ENCODE data around the gene SRCIN1. TPM values are rescaled to one million over a fixed set of nuclear protein-coding genes. Genes with fewer than 3 reads are reported as not detected.
A peak's percentile ranks its signal among the peaks of the same experiment; 100 is the strongest.

SRCIN1 gene
- polyA plus RNA-seq, 4 donors: 3.0 to 6.2 (median 4.9) TPM

- no peak for DNase-seq (ENCODE audit: low read depth in 4 of 4, low spot score in 3 of 4)
Measured at GRCh38 chr17:38617074-38617860, 11.5 kb upstream of the SRCIN1 start.

- no peak for DNase-seq (ENCODE audit: low read depth in 4 of 4, low spot score in 3 of 4)
Measured at GRCh38 chr17:38616361-38616760, 10.6 kb upstream of the SRCIN1 start.

GRCh38 chr17:38613981-38614779 is 8.4 kb upstream of the SRCIN1 start:
- DNase-seq (ENCODE audit: low read depth in 4 of 4, low spot score in 3 of 4): no peak

- DNase-seq (ENCODE audit: low read depth in 4 of 4, low spot score in 3 of 4): no peak
Measured at GRCh38 chr17:38613525-38613980, 7.8 kb upstream of the SRCIN1 start.

GRCh38 chr17:38611872-38612376 is 6.2 kb upstream of the SRCIN1 start:
- DNase-seq (ENCODE audit: low read depth in 4 of 4, low spot score in 3 of 4): no peak

- no peak for DNase-seq (ENCODE audit: low read depth in 4 of 4, low spot score in 3 of 4)
Measured at GRCh38 chr17:38611070-38611786, 5.5 kb upstream of the SRCIN1 start.

GRCh38 chr17:38609280-38610031 is 3.7 kb upstream of the SRCIN1 start:
- DNase-seq (ENCODE audit: low read depth in 4 of 4, low spot score in 3 of 4): no peak

- no peak for DNase-seq (ENCODE audit: low read depth in 4 of 4, low spot score in 3 of 4)
Measured at GRCh38 chr17:38608648-38609047, 2.9 kb upstream of the SRCIN1 start.

- DNase-seq (ENCODE audit: low read depth in 4 of 4, low spot score in 3 of 4): no peak
Measured at GRCh38 chr17:38606646-38607611, 1.2 kb upstream of the SRCIN1 start.

GRCh38 chr17:38605411-38605840 is 326 bp downstream of the SRCIN1 start:
- no peak for DNase-seq (ENCODE audit: low read depth in 4 of 4, low spot score in 3 of 4)

GRCh38 chr17:38604479-38605403 is 1.0 kb downstream of the SRCIN1 start:
- no peak for DNase-seq (ENCODE audit: low read depth in 4 of 4, low spot score in 3 of 4)

GRCh38 chr17:38603786-38604478 is 1.8 kb downstream of the SRCIN1 start:
- no peak for DNase-seq (ENCODE audit: low read depth in 4 of 4, low spot score in 3 of 4)

GRCh38 chr17:38602956-38603785 is 2.6 kb downstream of the SRCIN1 start:
- no peak for DNase-seq (ENCODE audit: low read depth in 4 of 4, low spot score in 3 of 4)

- DNase-seq (ENCODE audit: low read depth in 4 of 4, low spot score in 3 of 4): no peak
Measured at GRCh38 chr17:38602453-38602852, 3.3 kb downstream of the SRCIN1 start.

GRCh38 chr17:38601539-38602351 is 4.0 kb downstream of the SRCIN1 start:
- peak in 2 of 4 donors; percentile 49 to 62 for DNase-seq (ENCODE audit: low read depth in 4 of 4, low spot score in 3 of 4)

- DNase-seq (ENCODE audit: low read depth in 4 of 4, low spot score in 3 of 4): no peak
Measured at GRCh38 chr17:38600906-38601305, 4.8 kb downstream of the SRCIN1 start.

Data from left renal pelvis (tissue), 4 donors.